Transverse colon (tissue), 4 donors: Measurements from ENCODE around the gene UBASH3A. TPM values are rescaled to one million over a fixed set of nuclear protein-coding genes. Genes with fewer than 3 reads are reported as not detected.
A peak's percentile ranks its signal among the peaks of the same experiment; 100 is the strongest.

Experiments
- DNase-seq: peaks from one replicate; pipeline ENCODE4 v3.0.0-alpha.2; 2019
- H3K27ac ChIP-seq, 4 donors: fragments of 200-600 bp; sonication (generic); 2 replicates each; pipeline ENCODE4 v1.5.1; 2016 to 2018; ENCODE audit warnings: inconsistent platforms in 4 of 4
- H3K27me3 ChIP-seq: fragments of 200-600 bp; sonication (generic); 2 replicates; pipeline ENCODE4 v1.5.1; 2017; ENCODE audit warnings: inconsistent platforms
- H3K36me3 ChIP-seq, 4 donors: fragments of 200-600 bp; sonication (generic); 2 replicates each; pipeline ENCODE4 v1.5.1; 2017 to 2019; ENCODE audit warnings: inconsistent platforms in 4 of 4
- H3K4me1 ChIP-seq, 4 donors: fragments of 200-600 bp; sonication (generic); 2 replicates each; pipeline ENCODE4 v1.5.1; 2017 to 2020; ENCODE audit warnings: inconsistent platforms in 4 of 4
- H3K4me3 ChIP-seq, 4 donors: fragments of 200-600 bp; sonication (generic); 1 replicate in 1 of 4; 2 replicates in 3 of 4; pipeline versions ENCODE4 v1.5.1 to v1.6.1; 2017 to 2019; ENCODE audit warnings: inconsistent platforms in 4 of 4
- H3K9me3 ChIP-seq, 2 donors: fragments of 200-600 bp; sonication (generic); 2 replicates each; pipeline ENCODE4 v1.5.1; 2017 to 2019; ENCODE audit warnings: inconsistent platforms in 2 of 2
- EP300 ChIP-seq: sonication (generic); formaldehyde crosslinking; IDR thresholded peaks from one replicate; pipeline ENCODE4 v1.6.1; 2017; ENCODE audit warnings: antibody characterized with exemption, low read depth
- POLR2A ChIP-seq: fragments of 450-650 bp; IDR thresholded peaks from one replicate; pipeline ENCODE4 v1.6.1; 2016; ENCODE audit warnings: antibody characterized with exemption, mild to moderate bottlenecking, moderate library complexity
- POLR2AphosphoS5 ChIP-seq, 3 donors: sonication (generic); formaldehyde crosslinking; IDR thresholded peaks; one replicate each; pipeline ENCODE4 v1.6.1; 2016; ENCODE audit warnings: antibody characterized with exemption in 3 of 3
- WGBS, 2 donors: methylation state at CpG; one replicate each; pipeline ENCODE4 v1.1.5; 2018; ENCODE audit warnings: low coverage in 1 of 2; 5-methylcytosine and 5-hydroxymethylcytosine counted together
- in situ Hi-C, 4 donors: fragments of 200-750 bp; cut with MboI; loops; one replicate each; pipeline versions ENCODE4 v1.15.0 to v1.15.1; 2017; ENCODE audit warnings: low sequenced_read_pairs in 3 of 4, low pct_ligation_motif_present in 1 of 4, low pct_unique_long_range_greater_than_20kb in 1 of 4
- intact Hi-C: fragments of 100-400 bp; cut with DNase I; formaldehyde crosslinking; loops from one replicate; pipeline ENCODE4 v1.15.1; 2023; ENCODE audit warnings: low total_unique reads
- total RNA-seq, 4 donors: library from RNA; depleted of rRNA; stranded (reverse); fragments of >200 nt; gene quantifications; one replicate each; pipeline ENCODE4 v1.1.0, GENCODE V29; 2016
- TF ChIP-seq, protein P1 (sequence below), 5 experiments: fragments of 200-600 bp in 3 of 5; fragments of 450-650 bp in 2 of 5; sonication (generic) in 3 of 5; IDR thresholded peaks; 1 replicate in 2 of 5; 2 replicates in 3 of 5; pipeline ENCODE4 v1.5.1; 2016 to 2017; ENCODE audit warnings: antibody characterized with exemption in 5 of 5, inconsistent platforms in 3 of 5, mild to moderate bottlenecking in 2 of 5, moderate library complexity in 1 of 5

UBASH3A gene
- total RNA-seq, 4 donors from 2014 or later = 0.37 to 3.0 (median 0.82) TPM; not detected in 1

DNA sequence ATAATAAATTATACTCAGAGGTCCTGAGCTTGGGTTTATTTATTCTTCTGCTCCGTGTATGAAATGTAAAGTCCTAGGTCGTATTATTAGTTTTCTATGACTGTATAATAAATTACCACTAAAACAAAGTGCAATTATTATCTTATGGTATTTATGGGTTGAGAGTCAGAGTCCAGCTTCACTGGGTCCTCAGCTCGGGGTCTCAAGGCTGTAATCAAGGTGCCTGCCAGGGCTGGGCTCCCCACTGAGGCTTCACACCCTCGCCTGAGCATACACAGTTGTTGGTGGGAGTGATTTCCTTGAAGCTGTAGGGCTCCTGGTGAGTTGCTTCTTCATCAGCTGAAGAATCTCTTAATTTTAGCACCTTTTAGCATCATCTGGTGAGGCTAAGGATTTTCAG is 15.2 kb downstream of the UBASH3A start:
- whole genome bisulfite sequencing, 2 donors = 52 to 71% methylated on average over 2 to 4 of the region's 4 CpGs
- no peak overlapping the region for H3K4me3 ChIP-seq
- no peak for DNase-seq
- H3K36me3 ChIP-seq = no peaks in the 10 kb centered on the region
- no peak overlapping the region for H3K27ac ChIP-seq
- in situ Hi-C loops (no loop called here), intact Hi-C loops (no loop called here)
- H3K9me3 ChIP-seq = no peaks in the 10 kb centered on the region
- TF ChIP-seq POLR2A (no peak), EP300 (no peak), POLR2AphosphoS5 (IDR thresholded peaks at IDR 0.05) (no peak)
- TF ChIP-seq, protein P1, sequence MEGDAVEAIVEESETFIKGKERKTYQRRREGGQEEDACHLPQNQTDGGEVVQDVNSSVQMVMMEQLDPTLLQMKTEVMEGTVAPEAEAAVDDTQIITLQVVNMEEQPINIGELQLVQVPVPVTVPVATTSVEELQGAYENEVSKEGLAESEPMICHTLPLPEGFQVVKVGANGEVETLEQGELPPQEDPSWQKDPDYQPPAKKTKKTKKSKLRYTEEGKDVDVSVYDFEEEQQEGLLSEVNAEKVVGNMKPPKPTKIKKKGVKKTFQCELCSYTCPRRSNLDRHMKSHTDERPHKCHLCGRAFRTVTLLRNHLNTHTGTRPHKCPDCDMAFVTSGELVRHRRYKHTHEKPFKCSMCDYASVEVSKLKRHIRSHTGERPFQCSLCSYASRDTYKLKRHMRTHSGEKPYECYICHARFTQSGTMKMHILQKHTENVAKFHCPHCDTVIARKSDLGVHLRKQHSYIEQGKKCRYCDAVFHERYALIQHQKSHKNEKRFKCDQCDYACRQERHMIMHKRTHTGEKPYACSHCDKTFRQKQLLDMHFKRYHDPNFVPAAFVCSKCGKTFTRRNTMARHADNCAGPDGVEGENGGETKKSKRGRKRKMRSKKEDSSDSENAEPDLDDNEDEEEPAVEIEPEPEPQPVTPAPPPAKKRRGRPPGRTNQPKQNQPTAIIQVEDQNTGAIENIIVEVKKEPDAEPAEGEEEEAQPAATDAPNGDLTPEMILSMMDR (IDR thresholded peaks at IDR 0.05) = no peak
- peaks cover 4% of the 10 kb centered on the region for H3K27me3 ChIP-seq
- H3K4me1 ChIP-seq = peaks cover 0 to 3% (median 0%) of the 10 kb centered on the region in 4 donors

DNA sequence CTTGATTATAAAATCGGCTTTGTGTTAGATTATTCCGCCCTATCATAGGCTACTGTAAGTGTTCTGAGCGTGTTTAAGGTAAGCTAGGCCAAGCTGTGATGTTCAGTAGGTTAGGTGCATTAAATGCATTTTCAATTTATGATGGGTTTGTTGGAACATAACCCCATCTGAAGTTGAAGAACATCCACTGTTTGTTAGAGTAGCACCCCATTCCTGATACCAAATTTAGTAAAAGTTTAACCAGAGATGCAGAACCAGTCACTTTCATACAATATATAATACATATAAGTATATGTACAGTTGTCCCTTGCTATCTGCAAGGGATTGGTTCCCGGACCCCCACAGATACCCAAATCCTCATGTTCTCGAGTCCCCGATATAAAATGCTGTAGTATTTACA is 16.1 kb downstream of the UBASH3A start:
- DNase-seq = no peak
- 94 to 96% methylated on average over 6 of the region's 6 CpGs for WGBS, 2 donors
- Histone ChIP-seq H3K27ac (no peak overlapping the region), H3K9me3 (no peaks in the 10 kb centered on the region), H3K4me3 (no peak overlapping the region), H3K27me3 (peaks cover 7% of the 10 kb centered on the region), H3K4me1 (peaks cover 0 to 3% (median 0%) of the 10 kb centered on the region in 4 donors), H3K36me3 (no peaks in the 10 kb centered on the region)
- TF ChIP-seq, protein P1 (IDR thresholded peaks at IDR 0.05) = no peak
- no peak for TF ChIP-seq EP300
- no peak for TF ChIP-seq POLR2AphosphoS5 (IDR thresholded peaks at IDR 0.05)
- TF ChIP-seq POLR2A = no peak
- intact Hi-C loops (no loop called here), in situ Hi-C loops (no loop called here)

DNA sequence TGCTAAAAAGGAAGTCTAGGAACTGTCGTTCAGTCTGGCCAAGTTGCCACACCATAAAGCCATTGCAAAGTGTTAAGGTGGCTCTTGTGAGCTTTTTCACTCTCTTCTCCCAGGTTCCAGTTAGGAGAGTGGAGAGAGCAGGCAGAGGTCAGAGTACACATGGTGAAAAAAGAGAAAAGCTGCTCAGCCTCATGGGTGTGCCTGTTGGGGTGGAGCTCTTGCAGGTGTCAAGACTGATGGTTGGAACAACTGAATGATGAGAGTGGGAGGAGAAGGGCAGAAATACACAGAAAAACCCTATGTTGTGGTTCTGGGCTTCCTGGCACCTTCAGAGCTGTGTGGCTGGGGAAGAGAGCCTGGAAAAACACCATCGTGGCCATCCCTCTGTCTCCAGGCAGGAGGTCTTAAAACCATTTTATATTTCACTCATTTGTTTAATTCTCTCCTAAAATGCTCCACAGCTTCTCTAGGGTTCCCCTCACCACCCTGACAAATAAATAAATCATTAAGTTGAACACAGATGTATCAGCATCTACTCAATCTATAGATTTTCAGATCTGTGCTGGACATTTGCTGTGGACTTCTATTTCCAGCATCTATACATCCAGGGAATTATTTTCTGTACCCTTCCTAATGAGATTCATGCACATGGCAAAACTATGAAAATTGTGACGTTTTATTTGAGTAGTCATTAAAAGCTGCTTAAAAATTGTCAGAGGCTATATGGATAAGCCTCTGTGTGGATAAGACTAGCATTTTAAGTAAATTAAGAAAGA is 17.5 kb downstream of the UBASH3A start:
- peak; percentile 7 for DNase-seq
- 61 to 85% methylated on average over 2 to 3 of the region's 3 CpGs for WGBS, 2 donors
- H3K9me3 ChIP-seq = no peaks in the 10 kb centered on the region
- in situ Hi-C loops = no loop called here
- TF ChIP-seq, protein P1 (IDR thresholded peaks at IDR 0.05) = no peak
- TF ChIP-seq EP300 = no peak
- peaks cover 9% of the 10 kb centered on the region for H3K27me3 ChIP-seq
- no peaks in the 10 kb centered on the region for H3K36me3 ChIP-seq
- intact Hi-C loops = no loop called here
- H3K27ac ChIP-seq = no peak overlapping the region
- peaks cover 0 to 3% (median 0%) of the 10 kb centered on the region in 4 donors for H3K4me1 ChIP-seq
- H3K4me3 ChIP-seq = no peak overlapping the region

DNA sequence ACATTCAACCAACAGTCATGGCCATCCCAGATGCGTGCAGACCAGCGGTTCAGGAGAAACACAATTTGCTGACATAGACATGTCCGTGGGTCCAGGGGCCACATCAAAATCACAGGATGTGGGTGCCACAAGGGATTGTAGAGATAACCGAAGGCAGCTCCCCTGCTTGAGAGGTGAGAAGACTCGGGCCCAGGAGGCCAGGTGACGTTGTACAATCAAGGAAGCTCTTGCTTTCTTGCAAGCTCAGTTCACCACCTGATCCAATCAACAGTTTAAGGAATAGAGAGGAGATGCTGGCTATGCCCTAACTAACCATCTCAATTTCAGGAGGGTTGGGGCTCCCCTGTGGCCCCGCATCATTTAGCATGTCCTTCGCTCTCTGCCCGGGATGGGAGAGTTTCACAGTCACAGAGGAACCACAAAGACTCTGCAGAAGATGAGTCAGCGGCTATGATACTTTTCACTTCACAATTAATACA is 19.5 kb downstream of the UBASH3A start:
- in situ Hi-C loops = no loop called here
- intact Hi-C loops = loop anchor here (2.0 kb wide), 1 partner anchor 586 kb away; no protein-coding TSS in a partner anchor
- Histone ChIP-seq H3K4me1 (peaks cover 0 to 7% (median 0%) of the 10 kb centered on the region in 4 donors), H3K9me3 (no peaks in the 10 kb centered on the region), H3K36me3 (no peaks in the 10 kb centered on the region), H3K4me3 (no peak overlapping the region), H3K27me3 (peaks cover 9% of the 10 kb centered on the region), H3K27ac (no peak overlapping the region)
- WGBS, 2 donors = 64% methylated on average over 10 of the region's 10 CpGs; no CpG with 5 or more reads in 1 of the 2 donors
- peak; percentile 30 for DNase-seq
- TF ChIP-seq, protein P1 (IDR thresholded peaks at IDR 0.05) = no peak
- TF ChIP-seq POLR2AphosphoS5 (IDR thresholded peaks at IDR 0.05) (no peak), POLR2A (no peak), EP300 (no peak)
